HFF-Myc (cell line): Measurements from ENCODE around the gene LRRN4.

Experiments
- DNase-seq: peaks from one replicate; pipeline ENCODE4 v3.0.0-alpha.2; 2011; ENCODE audit warnings: low read depth; ENCODE audit errors: extremely low read depth
- H3K4me3 ChIP-seq: replicated peaks from 2 replicates; pipeline ENCODE4 v1.5.1; 2011; ENCODE audit warnings: low read depth, mild to moderate bottlenecking, control low read depth, low read length
- CTCF ChIP-seq: IDR thresholded peaks from 2 replicates; pipeline ENCODE4 v1.5.1; 2012; ENCODE audit warnings: mild to moderate bottlenecking, low read depth, low read length, control low read depth; ENCODE audit errors: missing control alignments

LRRN4 gene

DNA sequence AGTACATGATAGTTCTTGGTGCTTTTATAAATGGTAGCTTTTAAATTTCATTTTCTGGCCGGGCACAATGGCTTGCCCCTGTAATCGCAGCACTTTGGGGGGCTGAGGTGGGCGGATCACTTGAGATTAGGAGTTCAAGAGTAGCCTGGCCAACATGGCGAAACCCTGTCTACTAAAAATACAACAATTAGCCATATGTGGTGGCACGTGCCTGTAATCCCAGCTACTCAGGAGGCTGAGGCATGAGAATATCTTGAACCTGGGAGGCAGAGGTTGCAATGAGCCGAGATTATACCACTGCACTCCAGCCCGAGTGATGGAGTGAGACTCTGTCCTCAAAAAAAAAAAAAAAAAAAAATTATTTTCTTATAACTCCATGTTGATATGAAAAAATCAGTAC lies 36.0 kb downstream of the LRRN4 start:
- TF ChIP-seq CTCF, result no peak
- DNase-seq, result no peak
- H3K4me3 ChIP-seq, result no peak overlapping the region

- TF ChIP-seq CTCF, result no peak
- H3K4me3 ChIP-seq, result no peak overlapping the region
- no peak for DNase-seq
Observed at GRCh38 chr20:6017467-6017866, 36.4 kb downstream of the LRRN4 start.

- no peak for TF ChIP-seq CTCF
- H3K4me3 ChIP-seq, result no peak overlapping the region
- DNase-seq, result no peak
Observed at GRCh38 chr20:6014957-6015356, 38.9 kb downstream of the LRRN4 start.

GRCh38 chr20:6014017-6014416 lies 39.8 kb downstream of the LRRN4 start:
- H3K4me3 ChIP-seq, result no peak overlapping the region
- no peak for DNase-seq
- TF ChIP-seq CTCF, result no peak

- H3K4me3 ChIP-seq, result no peak overlapping the region
- no peak for TF ChIP-seq CTCF
- DNase-seq, result no peak
Observed at GRCh38 chr20:6012179-6012578, 41.7 kb downstream of the LRRN4 start.

GRCh38 chr20:6008254-6008653 lies 45.6 kb downstream of the LRRN4 start:
- H3K4me3 ChIP-seq, result peak overlapping the region; percentile 85
- DNase-seq, result peak; percentile 31
- no peak for TF ChIP-seq CTCF

- TF ChIP-seq CTCF, result no peak
- H3K4me3 ChIP-seq, result peak overlapping the region; percentile 85
- DNase-seq, result no peak
Observed at GRCh38 chr20:6007529-6008103, 46.2 kb downstream of the LRRN4 start.
